ENCODE measurements around the gene KCNMA1. TPM values are rescaled to one million over a fixed set of nuclear protein-coding genes. Genes with fewer than 3 reads are reported as not detected.

Gene KCNMA1
- total RNA-seq, 3 donors from 2014 or later = 13.6 to 37.8 (median 15.1) TPM

DNA sequence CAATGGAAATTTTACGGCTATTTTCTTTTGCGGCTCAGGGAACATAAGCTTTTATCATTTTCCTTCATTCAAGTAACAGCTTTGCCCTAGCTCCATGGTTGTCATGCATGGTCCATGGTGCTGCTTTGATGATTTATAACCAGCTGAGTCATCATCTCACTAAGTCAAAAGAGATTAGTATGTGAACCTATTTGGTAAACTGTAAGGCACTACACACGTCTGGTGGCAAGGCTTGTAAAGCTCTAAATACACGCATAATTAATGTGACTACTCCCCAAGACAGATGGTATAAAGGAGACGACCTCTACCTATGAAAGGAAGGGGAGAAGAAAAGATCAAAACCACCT, 340.2 kb downstream of the KCNMA1 start:
- Histone ChIP-seq H3K36me3 (no peaks in the 10 kb centered on the region), H3K4me3 (no peak overlapping the region), H3K27me3 (no peaks in the 10 kb centered on the region), H3K27ac (no peak overlapping the region), H3K9me3 (no peaks in the 10 kb centered on the region), H3K4me1 (no peaks in the 10 kb centered on the region)
- no peak for DNase-seq (ENCODE audit: low spot score in 2 of 2)
- intact Hi-C loops (cut with DNase I; ENCODE audit: low total_unique reads) = no loop called here
- TF ChIP-seq, protein P1, sequence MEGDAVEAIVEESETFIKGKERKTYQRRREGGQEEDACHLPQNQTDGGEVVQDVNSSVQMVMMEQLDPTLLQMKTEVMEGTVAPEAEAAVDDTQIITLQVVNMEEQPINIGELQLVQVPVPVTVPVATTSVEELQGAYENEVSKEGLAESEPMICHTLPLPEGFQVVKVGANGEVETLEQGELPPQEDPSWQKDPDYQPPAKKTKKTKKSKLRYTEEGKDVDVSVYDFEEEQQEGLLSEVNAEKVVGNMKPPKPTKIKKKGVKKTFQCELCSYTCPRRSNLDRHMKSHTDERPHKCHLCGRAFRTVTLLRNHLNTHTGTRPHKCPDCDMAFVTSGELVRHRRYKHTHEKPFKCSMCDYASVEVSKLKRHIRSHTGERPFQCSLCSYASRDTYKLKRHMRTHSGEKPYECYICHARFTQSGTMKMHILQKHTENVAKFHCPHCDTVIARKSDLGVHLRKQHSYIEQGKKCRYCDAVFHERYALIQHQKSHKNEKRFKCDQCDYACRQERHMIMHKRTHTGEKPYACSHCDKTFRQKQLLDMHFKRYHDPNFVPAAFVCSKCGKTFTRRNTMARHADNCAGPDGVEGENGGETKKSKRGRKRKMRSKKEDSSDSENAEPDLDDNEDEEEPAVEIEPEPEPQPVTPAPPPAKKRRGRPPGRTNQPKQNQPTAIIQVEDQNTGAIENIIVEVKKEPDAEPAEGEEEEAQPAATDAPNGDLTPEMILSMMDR (IDR thresholded peaks at IDR 0.05) = no peak
- TF ChIP-seq POLR2A (IDR thresholded peaks at IDR 0.05) = no peak
- TF ChIP-seq POLR2AphosphoS5 (IDR thresholded peaks at IDR 0.05) = no peak

DNA sequence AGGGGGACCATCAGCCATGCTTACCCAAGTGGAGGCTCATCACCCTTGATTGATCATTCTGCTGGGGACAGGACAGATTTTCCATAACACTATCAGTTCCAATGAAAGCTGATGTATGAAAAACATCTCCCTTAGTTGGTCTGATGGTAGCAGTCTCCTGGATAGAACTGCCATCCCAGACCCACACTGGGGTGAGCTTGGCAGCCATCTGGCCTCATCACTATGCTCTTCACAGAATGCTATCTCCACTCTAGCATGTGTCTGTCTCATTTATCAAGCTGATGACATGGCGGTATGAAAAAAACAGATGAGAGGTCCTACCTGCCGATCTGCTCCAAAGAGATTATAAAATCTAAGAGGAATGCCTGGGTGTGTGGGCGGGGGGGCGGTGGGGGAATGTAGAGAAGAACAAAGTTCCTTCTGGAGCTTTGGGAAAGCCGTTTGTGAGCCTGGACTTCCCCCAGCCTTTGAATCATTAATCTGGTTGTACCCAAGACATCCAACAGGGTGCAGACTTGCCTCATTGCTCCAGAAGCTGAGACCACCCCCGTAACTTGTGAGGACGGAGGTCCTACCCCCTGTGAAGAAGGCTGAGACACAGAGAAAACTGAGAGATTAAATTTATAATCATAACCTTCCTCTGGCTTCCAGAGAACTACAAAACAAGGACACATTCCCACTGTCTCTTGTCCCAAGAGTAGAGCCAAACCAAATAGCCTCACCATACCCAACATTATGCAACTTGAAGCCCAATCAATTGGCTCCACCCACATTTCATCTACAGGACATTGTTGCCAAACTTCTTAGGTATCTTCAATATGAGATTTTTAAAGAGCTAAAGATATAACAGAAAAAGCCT, 340.8 kb downstream of the KCNMA1 start:
- intact Hi-C loops (cut with DNase I; ENCODE audit: low total_unique reads) = no loop called here
- no peaks in the 10 kb centered on the region for H3K27me3 ChIP-seq
- H3K4me3 ChIP-seq = no peak overlapping the region
- no peak for DNase-seq (ENCODE audit: low spot score in 2 of 2)
- no peaks in the 10 kb centered on the region for H3K4me1 ChIP-seq
- no peaks in the 10 kb centered on the region for H3K9me3 ChIP-seq
- no peak overlapping the region for H3K27ac ChIP-seq
- no peaks in the 10 kb centered on the region for H3K36me3 ChIP-seq
- TF ChIP-seq POLR2AphosphoS5 (IDR thresholded peaks at IDR 0.05) = no peak
- TF ChIP-seq, protein P1 (IDR thresholded peaks at IDR 0.05) = no peak
- TF ChIP-seq POLR2A (IDR thresholded peaks at IDR 0.05) = no peak

DNA sequence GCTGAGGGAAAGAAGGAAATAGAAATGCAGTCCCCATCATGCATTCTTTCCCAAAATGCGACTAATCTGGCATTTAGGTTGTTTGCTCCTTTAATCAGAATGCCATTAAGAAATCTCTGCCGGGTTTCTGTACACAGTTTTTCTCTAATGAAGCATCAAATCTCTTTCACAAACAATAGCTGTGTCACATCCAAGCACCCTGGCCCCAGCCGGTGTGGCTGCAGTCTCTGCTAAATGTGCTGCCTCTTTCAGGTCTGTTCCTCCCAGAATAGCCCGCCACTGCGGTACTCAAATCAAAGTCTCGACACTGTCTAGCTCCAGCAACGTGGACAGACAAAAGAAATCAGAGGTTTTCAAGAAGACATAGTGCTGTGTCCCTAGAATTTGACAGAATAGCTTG, 343.8 kb downstream of the KCNMA1 start:
- intact Hi-C loops (cut with DNase I; ENCODE audit: low total_unique reads) = no loop called here
- Histone ChIP-seq H3K4me3 (no peak overlapping the region), H3K36me3 (no peaks in the 10 kb centered on the region), H3K4me1 (no peaks in the 10 kb centered on the region), H3K9me3 (no peaks in the 10 kb centered on the region), H3K27ac (no peak overlapping the region), H3K27me3 (no peaks in the 10 kb centered on the region)
- TF ChIP-seq POLR2AphosphoS5 (IDR thresholded peaks at IDR 0.05) (no peak), POLR2A (IDR thresholded peaks at IDR 0.05) (no peak)
- TF ChIP-seq, protein P1 (IDR thresholded peaks at IDR 0.05) = no peak
- DNase-seq (ENCODE audit: low spot score in 2 of 2) = no peak

DNA sequence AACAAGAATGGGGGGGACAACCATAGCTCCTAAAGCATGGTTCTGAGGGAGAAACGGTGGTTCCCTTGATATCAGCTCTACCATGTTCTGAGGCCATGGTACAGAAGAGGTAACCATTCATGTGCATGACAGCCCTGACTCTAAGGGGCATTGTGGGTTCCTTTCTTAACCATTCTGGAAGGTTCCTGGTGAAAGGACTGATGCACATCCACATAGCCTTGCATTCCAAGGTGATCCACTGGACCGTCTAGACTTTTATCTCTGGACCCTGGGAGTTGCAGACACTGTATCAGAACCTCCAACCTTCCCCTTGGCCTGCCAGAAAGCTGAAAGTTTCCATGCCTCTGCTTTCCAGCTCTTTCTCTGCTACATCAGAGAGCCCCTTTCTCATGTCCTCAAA, 344.3 kb downstream of the KCNMA1 start:
- Histone ChIP-seq H3K4me1 (no peaks in the 10 kb centered on the region), H3K4me3 (no peak overlapping the region), H3K27ac (no peak overlapping the region), H3K36me3 (no peaks in the 10 kb centered on the region), H3K9me3 (no peaks in the 10 kb centered on the region), H3K27me3 (no peaks in the 10 kb centered on the region)
- TF ChIP-seq POLR2AphosphoS5 (IDR thresholded peaks at IDR 0.05) (no peak), POLR2A (IDR thresholded peaks at IDR 0.05) (no peak)
- TF ChIP-seq, protein P1 (IDR thresholded peaks at IDR 0.05) = no peak
- no peak for DNase-seq (ENCODE audit: low spot score in 2 of 2)
- intact Hi-C loops (cut with DNase I; ENCODE audit: low total_unique reads) = no loop called here

DNA sequence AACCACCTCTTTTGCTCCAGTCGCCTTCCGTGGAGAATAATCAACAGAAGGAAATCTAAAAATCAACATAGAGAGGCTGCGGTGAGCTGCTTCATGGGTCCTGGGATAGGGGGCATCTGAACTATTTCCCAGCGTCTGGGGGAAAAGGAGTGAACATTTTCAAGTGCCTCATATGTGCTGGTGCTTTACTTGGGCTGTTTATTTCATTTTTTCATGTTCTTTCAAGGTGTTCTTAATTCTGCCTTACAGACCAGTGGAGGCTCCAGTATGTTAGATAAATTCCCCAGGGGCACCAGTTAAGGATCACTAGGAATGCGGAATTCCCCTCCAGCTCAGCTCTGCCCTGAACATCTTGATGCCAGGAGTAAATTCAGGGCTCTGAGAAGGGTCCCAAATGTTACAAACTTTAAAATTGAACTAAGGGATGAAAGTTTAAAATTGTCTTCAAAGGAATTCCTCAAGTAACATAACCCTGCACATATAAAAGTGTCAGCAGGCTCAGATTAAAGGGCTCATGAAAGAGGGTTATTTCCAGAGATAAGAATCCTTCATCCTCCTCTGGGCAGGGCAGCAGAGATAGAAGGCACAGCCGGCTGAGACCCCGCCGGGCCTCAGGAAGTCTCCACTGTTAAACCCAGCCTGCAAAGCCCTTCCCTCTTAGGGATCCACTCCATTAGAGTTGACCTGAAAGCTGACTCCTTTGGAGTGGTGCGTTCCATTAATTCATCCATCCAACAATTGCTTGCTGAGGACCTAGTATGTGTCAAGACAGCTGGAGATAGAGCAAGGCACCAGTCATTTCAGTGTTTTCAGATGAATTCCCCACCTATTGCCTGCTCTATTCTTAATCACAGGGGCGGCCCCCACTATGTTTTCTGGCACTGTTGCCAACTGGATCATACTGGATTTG, 345.8 kb downstream of the KCNMA1 start:
- Histone ChIP-seq H3K4me3 (no peak overlapping the region), H3K27ac (no peak overlapping the region), H3K9me3 (no peaks in the 10 kb centered on the region), H3K4me1 (no peaks in the 10 kb centered on the region), H3K36me3 (no peaks in the 10 kb centered on the region), H3K27me3 (no peaks in the 10 kb centered on the region)
- intact Hi-C loops (cut with DNase I; ENCODE audit: low total_unique reads) = no loop called here
- DNase-seq (ENCODE audit: low spot score in 2 of 2) = no peak
- no peak for TF ChIP-seq POLR2AphosphoS5 (IDR thresholded peaks at IDR 0.05)
- TF ChIP-seq, protein P1 (IDR thresholded peaks at IDR 0.05) = no peak
